Measurements from ENCODE around the gene CEP112.

DNA sequence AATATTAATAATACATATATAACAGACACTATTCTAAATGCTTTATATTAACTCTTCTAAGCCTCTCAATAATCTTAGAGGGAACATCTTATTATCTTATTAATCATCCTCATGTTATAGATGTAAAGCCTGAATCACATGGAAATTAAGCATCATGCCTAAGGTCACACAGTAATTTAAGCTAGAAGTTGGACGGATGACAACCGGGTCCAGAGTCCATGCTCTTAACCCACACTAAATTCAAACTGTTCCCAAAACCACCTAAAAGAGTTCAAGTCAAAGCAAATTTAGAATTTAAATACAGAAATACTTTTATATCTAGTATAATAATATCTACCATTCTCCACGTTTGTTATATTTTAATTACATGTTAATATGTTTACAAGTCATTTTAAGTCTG, 193.3 kb downstream of the CEP112 start:
- no peak for TF ChIP-seq ZFX (IDR thresholded peaks at IDR 0.05)
- TF ChIP-seq, protein P1, sequence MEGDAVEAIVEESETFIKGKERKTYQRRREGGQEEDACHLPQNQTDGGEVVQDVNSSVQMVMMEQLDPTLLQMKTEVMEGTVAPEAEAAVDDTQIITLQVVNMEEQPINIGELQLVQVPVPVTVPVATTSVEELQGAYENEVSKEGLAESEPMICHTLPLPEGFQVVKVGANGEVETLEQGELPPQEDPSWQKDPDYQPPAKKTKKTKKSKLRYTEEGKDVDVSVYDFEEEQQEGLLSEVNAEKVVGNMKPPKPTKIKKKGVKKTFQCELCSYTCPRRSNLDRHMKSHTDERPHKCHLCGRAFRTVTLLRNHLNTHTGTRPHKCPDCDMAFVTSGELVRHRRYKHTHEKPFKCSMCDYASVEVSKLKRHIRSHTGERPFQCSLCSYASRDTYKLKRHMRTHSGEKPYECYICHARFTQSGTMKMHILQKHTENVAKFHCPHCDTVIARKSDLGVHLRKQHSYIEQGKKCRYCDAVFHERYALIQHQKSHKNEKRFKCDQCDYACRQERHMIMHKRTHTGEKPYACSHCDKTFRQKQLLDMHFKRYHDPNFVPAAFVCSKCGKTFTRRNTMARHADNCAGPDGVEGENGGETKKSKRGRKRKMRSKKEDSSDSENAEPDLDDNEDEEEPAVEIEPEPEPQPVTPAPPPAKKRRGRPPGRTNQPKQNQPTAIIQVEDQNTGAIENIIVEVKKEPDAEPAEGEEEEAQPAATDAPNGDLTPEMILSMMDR (conservative IDR thresholded peaks at IDR 0.05) = no peak

Measured in C4-2B (cell line).